ENCODE data around the gene CFAP410. TPM values are rescaled to one million over a fixed set of nuclear protein-coding genes. Genes with fewer than 3 reads are reported as not detected.

CFAP410 gene
- 10 to 100 TPM; 22.0 to 33.0 (median 26.6) TPM for total RNA-seq
- long read RNA-seq, donor 1, partial matches to known transcripts = 5 of 20 reads
- long read RNA-seq, donor 1, other reads (novel, unspliced or antisense) = 12 of 20 reads
- long read RNA-seq, donor 2, partial matches to known transcripts = 1 of 3 reads
- long read RNA-seq, donor 2, other reads (novel, unspliced or antisense) = 2 of 3 reads

- Histone ChIP-seq H3K4me3 (peak within 1 kb of the TSS; percentile 60), H3K36me3 (ENCODE audit: low read depth) (no peaks in the 10 kb centered on the region), H3K4me1 (ENCODE audit: low read depth) (peaks cover 12% of the 10 kb centered on the region), H3K9me3 (no peaks in the 10 kb centered on the region)
- no peak for TF ChIP-seq CTCF (IDR thresholded peaks at IDR 0.05)
- intact Hi-C loops (cut with DNase I, micrococcal nuclease) = no loop called here
- DNase-seq = peak; percentile 92 to 97 (median 96)
- ATAC-seq = peak; percentile 91
Observed at GRCh38 chr21:44338971-44339910, at the start of gene CFAP410. Gene CFAP410 (minus strand): TSS chr21:44339390. CDS start chr21:44339194, 196 bp downstream.

- H3K4me3 ChIP-seq = no peak overlapping the region
- intact Hi-C loops (cut with DNase I, micrococcal nuclease) = no loop called here
- TF ChIP-seq CTCF (IDR thresholded peaks at IDR 0.05) = no peak
- no peak for ATAC-seq
- no peaks in the 10 kb centered on the region for H3K36me3 ChIP-seq (ENCODE audit: low read depth)
- H3K4me1 ChIP-seq (ENCODE audit: low read depth) = no peaks in the 10 kb centered on the region
- no peak for DNase-seq
- H3K9me3 ChIP-seq = peaks cover 20% of the 10 kb centered on the region
Observed at GRCh38 chr21:44384968-44385367, 45.8 kb upstream of the CFAP410 start.

GRCh38 chr21:44383216-44383615, 44.0 kb upstream of the CFAP410 start:
- intact Hi-C loops (cut with DNase I, micrococcal nuclease) = no loop called here
- H3K4me3 ChIP-seq = no peak overlapping the region
- H3K9me3 ChIP-seq = peaks cover 20% of the 10 kb centered on the region
- no peak for TF ChIP-seq CTCF (IDR thresholded peaks at IDR 0.05)
- ATAC-seq (no peak), DNase-seq (peak in 1 of 3 donors; percentile 2)
- H3K4me1 ChIP-seq (ENCODE audit: low read depth) = no peaks in the 10 kb centered on the region
- no peaks in the 10 kb centered on the region for H3K36me3 ChIP-seq (ENCODE audit: low read depth)

- Histone ChIP-seq H3K4me1 (ENCODE audit: low read depth) (no peaks in the 10 kb centered on the region), H3K36me3 (ENCODE audit: low read depth) (no peaks in the 10 kb centered on the region), H3K9me3 (peaks cover 20% of the 10 kb centered on the region), H3K4me3 (no peak overlapping the region)
- TF ChIP-seq CTCF (IDR thresholded peaks at IDR 0.05) = no peak
- DNase-seq (peak in 1 of 3 donors; percentile 0), ATAC-seq (no peak)
- intact Hi-C loops (cut with DNase I, micrococcal nuclease) = no loop called here
Observed at GRCh38 chr21:44382536-44382935, 43.3 kb upstream of the CFAP410 start.

- intact Hi-C loops (cut with DNase I, micrococcal nuclease) = no loop called here
- H3K4me1 ChIP-seq (ENCODE audit: low read depth) = no peaks in the 10 kb centered on the region
- peaks cover 20% of the 10 kb centered on the region for H3K9me3 ChIP-seq
- DNase-seq (no peak), ATAC-seq (no peak)
- no peak overlapping the region for H3K4me3 ChIP-seq
- no peak for TF ChIP-seq CTCF (IDR thresholded peaks at IDR 0.05)
- no peaks in the 10 kb centered on the region for H3K36me3 ChIP-seq (ENCODE audit: low read depth)
Observed at GRCh38 chr21:44381874-44382273, 42.7 kb upstream of the CFAP410 start.

Data from mucosa of descending colon (tissue), 3 donors.